ENCODE measurements around the gene C5orf15. TPM values are rescaled to one million over a fixed set of nuclear protein-coding genes. Genes with fewer than 3 reads are reported as not detected.

C5orf15 gene
- total RNA-seq, 1 experiment from 2014 or later, result 63.2 TPM

DNA sequence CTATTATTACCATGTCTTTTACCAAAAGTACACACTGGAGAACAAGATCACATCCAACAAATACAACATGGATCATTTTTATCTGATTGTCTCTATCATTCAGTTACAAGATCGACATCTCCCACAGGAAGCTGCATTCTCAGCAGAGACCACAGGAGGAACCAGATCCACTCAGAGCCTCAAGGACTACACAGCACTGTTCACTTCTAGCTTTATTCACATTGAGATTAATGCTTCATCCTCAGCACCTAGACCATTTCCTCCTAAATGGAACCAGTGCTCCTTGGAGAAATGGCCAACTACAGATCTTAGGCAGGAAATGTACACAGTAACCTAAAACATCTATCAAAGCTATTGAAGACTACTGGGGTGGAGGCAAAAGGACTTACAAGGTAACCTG, 13.3 kb upstream of the C5orf15 start:
- DNase-seq (ENCODE audit: low read depth, low spot score), result no peak
- no peaks in the 10 kb centered on the region for H3K27me3 ChIP-seq (ENCODE audit: control insufficient read depth, insufficient read depth, low read length)
- ChIA-PET POLR2A (no interaction called here), CTCF (interaction anchor here (0.6 kb wide), 1 partner anchor 173 kb away, joined by 8 read pairs; no protein-coding TSS in a partner anchor)
- TF ChIP-seq REST (IDR thresholded peaks at IDR 0.05; ENCODE audit: insufficient read depth in 1 of 2, low read depth in 2 of 2, low read length in 1 of 2) (no peak), POLR2AphosphoS5 (IDR thresholded peaks at IDR 0.05; ENCODE audit: low read depth, low read length) (no peak), CTCF (IDR thresholded peaks at IDR 0.05) (no peak), SIN3A (IDR thresholded peaks at IDR 0.05; ENCODE audit: borderline replicate concordance, insufficient read depth, low read depth, low read length) (no peak), TCF7L2 (IDR thresholded peaks at IDR 0.05; ENCODE audit: low read depth, low read length) (no peak)
- peaks cover 13% of the 10 kb centered on the region; the same call in 1 of the 2 replicates for H3K36me3 ChIP-seq (ENCODE audit: control insufficient read depth, insufficient read depth, low read length)
- H3K27ac ChIP-seq (ENCODE audit: low read length), result peak overlapping the region; percentile 35
- in situ Hi-C loops (cut with HindIII; ENCODE audit: low pct_unique_long_range_greater_than_20kb, low sequenced_read_pairs) (no loop called here), intact Hi-C loops (cut with micrococcal nuclease; ENCODE audit: unreplicated experiment) (no loop called here)
- no peaks in the 10 kb centered on the region for H3K9me3 ChIP-seq (ENCODE audit: control insufficient read depth, insufficient read depth, low read depth, low read length)
- BruUV-seq (replicated peaks), result no TSS peak
- H3K4me1 ChIP-seq (ENCODE audit: control insufficient read depth, insufficient read depth, low read length), result peaks cover 5% of the 10 kb centered on the region; the same call in 1 of the 2 replicates
- ATAC-seq, result peak; percentile 54; the same call in 1 of the 2 replicates
- H3K4me3 ChIP-seq (ENCODE audit: low read depth in 2 of 2, low read length in 2 of 2), result no peak overlapping the region

- ChIA-PET CTCF (interaction anchor here (1.0 to 1.1 kb wide), 2 partner anchors 120 to 245 kb away, joined by 3 to 5 read pairs; partner anchors contain the start of gene PPP2CA), POLR2A (interaction anchor here (0.6 kb wide), 1 partner anchor 23 kb away, joined by 9 read pairs; no protein-coding TSS in a partner anchor)
- no peaks in the 10 kb centered on the region for H3K27me3 ChIP-seq (ENCODE audit: control insufficient read depth, insufficient read depth, low read length)
- H3K4me3 ChIP-seq (ENCODE audit: low read depth in 2 of 2, low read length in 2 of 2), result no peak overlapping the region
- peaks cover 13% of the 10 kb centered on the region; the same call in 1 of the 2 replicates for H3K36me3 ChIP-seq (ENCODE audit: control insufficient read depth, insufficient read depth, low read length)
- intact Hi-C loops (cut with micrococcal nuclease; ENCODE audit: unreplicated experiment) (no loop called here), in situ Hi-C loops (cut with HindIII; ENCODE audit: low pct_unique_long_range_greater_than_20kb, low sequenced_read_pairs) (no loop called here)
- DNase-seq (ENCODE audit: low read depth, low spot score) (no peak), ATAC-seq (no peak)
- no peaks in the 10 kb centered on the region for H3K9me3 ChIP-seq (ENCODE audit: control insufficient read depth, insufficient read depth, low read depth, low read length)
- no peak overlapping the region for H3K27ac ChIP-seq (ENCODE audit: low read length)
- TF ChIP-seq SIN3A (IDR thresholded peaks at IDR 0.05; ENCODE audit: borderline replicate concordance, insufficient read depth, low read depth, low read length) (no peak), TCF7L2 (IDR thresholded peaks at IDR 0.05; ENCODE audit: low read depth, low read length) (no peak), POLR2AphosphoS5 (IDR thresholded peaks at IDR 0.05; ENCODE audit: low read depth, low read length) (no peak), CTCF (IDR thresholded peaks at IDR 0.05) (no peak), REST (IDR thresholded peaks at IDR 0.05; ENCODE audit: insufficient read depth in 1 of 2, low read depth in 2 of 2, low read length in 1 of 2) (no peak)
- H3K4me1 ChIP-seq (ENCODE audit: control insufficient read depth, insufficient read depth, low read length), result peaks cover 2% of the 10 kb centered on the region; the same call in 1 of the 2 replicates
- no TSS peak for BruUV-seq (replicated peaks)
Observed at GRCh38 chr5:133980652-133981051, 12.2 kb upstream of the C5orf15 start.
